GM21619 (cell line): Measurements from ENCODE around the gene TBC1D9.

ENCODE experiments used
- ATAC-seq: cut with Tn5 transposase; IDR thresholded peaks from one replicate; pipeline ENCODE4 v1.9.1; 2021; ENCODE audit not compliant: unreplicated experiment

The TBC1D9 gene

DNA sequence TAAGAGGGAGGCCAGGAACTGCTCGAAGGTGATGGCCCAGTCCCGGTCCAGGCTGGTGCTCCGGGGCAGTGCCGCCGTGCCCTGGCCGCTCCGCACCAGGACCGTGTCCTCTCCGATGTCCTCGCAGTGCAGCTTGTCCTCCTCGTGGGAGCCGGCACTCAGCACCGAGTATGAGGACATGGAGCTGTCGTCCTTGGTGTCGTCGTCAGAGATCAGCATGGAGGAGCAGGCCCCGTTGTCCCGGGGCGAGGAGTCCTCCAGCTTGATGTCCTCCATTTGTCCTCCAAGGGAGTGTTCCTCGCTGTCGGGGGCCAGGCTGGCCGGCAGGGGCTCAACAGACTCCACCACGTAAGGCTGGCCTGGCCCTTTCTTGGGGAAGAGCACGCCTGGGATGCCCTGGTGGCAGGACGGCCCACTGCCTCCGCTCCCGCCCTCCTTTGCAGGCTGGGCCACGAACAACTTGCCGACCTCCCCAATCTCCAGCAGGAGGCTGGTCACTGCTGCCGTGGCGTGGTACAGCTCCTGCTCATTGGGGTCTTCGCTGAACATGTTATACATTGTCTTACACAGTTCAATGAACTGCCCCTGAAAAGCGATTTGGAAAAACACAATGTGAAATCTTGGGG, 133.7 kb downstream of the TBC1D9 start:
- no peak for ATAC-seq

- ATAC-seq: no peak
Measured at GRCh38 chr4:140621161-140621560, 135.0 kb downstream of the TBC1D9 start.

- no peak for ATAC-seq
Measured at GRCh38 chr4:140617499-140618248, 138.5 kb downstream of the TBC1D9 start.

- no peak for ATAC-seq
Measured at GRCh38 chr4:140615451-140615850, 140.7 kb downstream of the TBC1D9 start.

- ATAC-seq: no peak
Measured at GRCh38 chr4:140612357-140612756, 143.8 kb downstream of the TBC1D9 start.

GRCh38 chr4:140611854-140612253, 144.3 kb downstream of the TBC1D9 start:
- no peak for ATAC-seq

- peak; percentile 90 for ATAC-seq
Measured at GRCh38 chr4:140609548-140610425, 146.4 kb downstream of the TBC1D9 start.

DNA sequence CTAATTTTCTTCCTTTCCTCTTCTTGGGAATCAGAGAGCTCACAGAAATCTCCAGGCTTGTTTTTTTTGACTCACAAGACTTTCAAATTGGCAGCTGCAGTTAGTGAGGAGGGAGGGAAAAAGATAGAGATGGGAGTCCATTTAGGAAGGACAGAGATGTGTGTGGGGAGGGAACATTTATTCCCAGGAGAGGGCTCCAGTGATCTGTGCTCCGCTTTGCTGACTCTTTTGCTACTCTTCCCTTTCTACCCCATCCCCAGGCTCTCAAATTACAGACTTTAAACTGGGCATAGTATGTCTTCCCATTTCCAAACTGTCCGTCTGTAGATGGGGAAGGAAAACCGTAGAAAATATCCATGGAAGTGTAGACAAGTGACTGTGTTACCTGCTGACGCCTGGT, 148.3 kb downstream of the TBC1D9 start:
- no peak for ATAC-seq

GRCh38 chr4:140604544-140604943, 151.6 kb downstream of the TBC1D9 start:
- ATAC-seq: no peak

- no peak for ATAC-seq
Measured at GRCh38 chr4:140603286-140603685, 152.9 kb downstream of the TBC1D9 start.

GRCh38 chr4:140602714-140603113, 153.5 kb downstream of the TBC1D9 start:
- no peak for ATAC-seq

- ATAC-seq: no peak
Measured at GRCh38 chr4:140600408-140600807, 155.8 kb downstream of the TBC1D9 start.

- no peak for ATAC-seq
Measured at GRCh38 chr4:140595065-140595464, 161.1 kb downstream of the TBC1D9 start.

DNA sequence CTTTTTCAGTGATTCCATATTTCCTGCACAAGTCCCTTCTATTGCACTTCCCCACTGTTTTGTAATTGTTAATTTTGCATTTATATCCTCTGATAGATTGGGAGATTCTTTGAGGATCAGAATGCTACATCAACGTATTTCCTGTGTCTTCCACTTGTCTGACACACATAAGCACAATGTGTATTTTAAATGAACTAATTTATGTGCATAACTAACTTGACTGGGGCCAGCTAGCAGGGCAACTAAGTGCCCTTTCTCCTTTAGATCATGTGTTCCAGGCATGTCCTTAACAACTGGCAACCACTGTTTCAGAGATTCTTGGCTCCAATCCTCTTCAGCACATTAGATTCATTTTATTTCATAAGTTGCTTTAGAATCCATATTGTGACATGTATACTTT, 171.7 kb downstream of the TBC1D9 start:
- no peak for ATAC-seq

GRCh38 chr4:140581078-140581477, 175.1 kb downstream of the TBC1D9 start:
- ATAC-seq: no peak

- no peak for ATAC-seq
Measured at GRCh38 chr4:140579278-140579677, 176.9 kb downstream of the TBC1D9 start.

DNA sequence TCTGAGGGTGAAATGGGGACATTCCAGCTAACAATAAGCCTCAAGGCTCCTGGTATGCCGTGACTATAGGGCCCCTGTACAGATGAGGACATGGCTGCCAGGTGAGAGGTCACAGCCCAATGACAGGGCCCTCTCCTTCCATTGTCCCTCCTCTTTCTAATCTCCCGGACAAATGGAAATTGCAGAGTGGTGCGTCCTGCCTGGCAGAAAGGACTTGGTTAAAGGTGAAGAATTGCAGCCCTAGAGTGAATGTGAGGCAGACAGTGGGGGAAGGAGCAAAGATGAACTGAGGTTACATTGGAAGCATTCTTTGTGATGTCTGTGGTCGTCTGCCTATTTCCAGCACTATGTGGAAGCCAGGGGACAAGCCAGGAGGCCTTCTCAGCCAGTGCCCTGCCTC, 180.7 kb downstream of the TBC1D9 start:
- ATAC-seq: no peak

GRCh38 chr4:140571620-140572019, 184.6 kb downstream of the TBC1D9 start:
- no peak for ATAC-seq
